SIG-M5 (cell line): ENCODE results near the gene ADGRL3.

Experiments used
- DNase-seq: peaks from one replicate; lab custom pipeline; 2025; lab: John Stamatoyannopoulos, UW

ADGRL3 gene

DNA sequence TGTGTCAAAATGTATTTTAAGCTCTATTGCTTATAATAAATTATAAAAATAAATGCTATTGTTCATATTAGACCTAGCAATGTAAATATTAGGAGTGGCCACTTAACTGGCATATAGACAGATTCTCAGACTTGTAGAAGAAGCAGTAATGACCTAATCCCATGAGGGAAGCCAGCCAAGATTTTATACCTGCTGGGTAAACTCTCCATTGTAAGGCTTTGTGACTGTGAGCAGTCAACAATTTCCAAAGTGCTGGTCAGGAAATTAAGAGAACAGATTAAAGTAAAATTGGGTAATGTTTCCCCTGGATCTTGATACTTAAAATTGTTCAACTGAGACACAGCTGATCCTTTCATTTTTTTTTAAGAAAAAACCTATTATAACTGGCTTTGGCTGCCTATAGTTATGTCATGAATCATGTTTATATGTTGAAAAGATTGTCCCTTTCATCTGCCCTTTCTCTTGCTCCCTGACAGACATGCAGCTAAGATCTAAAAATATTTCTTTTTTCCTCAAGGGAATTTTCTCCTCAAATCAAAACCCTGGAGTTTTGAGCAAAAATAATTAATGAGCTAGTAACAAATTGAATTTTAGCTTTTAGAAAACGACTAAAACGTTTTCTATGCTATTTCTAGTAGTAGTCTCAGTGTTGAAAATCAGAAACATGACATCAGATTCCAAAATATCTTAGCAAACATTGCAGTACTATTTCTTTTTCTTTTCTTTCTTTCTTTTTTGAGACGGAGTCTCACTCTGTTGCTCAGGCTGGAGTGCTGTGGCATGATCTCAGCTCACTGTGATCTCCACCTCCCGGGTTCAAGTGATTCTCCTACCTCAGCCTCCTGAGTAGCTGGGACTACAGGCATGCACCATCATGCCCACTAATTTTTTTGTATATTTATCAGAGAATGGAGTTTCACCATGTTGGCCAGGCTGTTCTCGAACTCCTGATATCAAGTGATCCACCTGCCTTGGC is 77.9 kb downstream of the ADGRL3 start:
- DNase-seq, result no peak

DNA sequence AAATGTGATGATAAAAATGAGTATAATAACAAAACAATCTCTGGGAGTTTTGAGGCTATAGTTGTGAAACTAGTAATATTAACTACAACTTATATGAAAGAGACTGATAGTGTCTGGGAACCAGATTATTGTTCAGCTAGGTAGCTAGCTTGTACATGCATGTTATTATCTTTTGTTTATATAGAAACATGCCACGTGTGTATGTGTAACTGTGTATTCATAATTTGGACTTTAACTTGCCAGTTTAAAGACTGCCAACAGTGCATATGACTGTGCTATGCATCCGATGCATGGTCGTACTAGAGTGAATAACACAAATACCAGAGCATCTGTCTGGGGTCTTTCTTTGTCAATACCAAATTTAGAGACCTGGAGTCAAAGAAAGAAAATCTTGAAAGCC is 92.2 kb downstream of the ADGRL3 start:
- no peak for DNase-seq

DNA sequence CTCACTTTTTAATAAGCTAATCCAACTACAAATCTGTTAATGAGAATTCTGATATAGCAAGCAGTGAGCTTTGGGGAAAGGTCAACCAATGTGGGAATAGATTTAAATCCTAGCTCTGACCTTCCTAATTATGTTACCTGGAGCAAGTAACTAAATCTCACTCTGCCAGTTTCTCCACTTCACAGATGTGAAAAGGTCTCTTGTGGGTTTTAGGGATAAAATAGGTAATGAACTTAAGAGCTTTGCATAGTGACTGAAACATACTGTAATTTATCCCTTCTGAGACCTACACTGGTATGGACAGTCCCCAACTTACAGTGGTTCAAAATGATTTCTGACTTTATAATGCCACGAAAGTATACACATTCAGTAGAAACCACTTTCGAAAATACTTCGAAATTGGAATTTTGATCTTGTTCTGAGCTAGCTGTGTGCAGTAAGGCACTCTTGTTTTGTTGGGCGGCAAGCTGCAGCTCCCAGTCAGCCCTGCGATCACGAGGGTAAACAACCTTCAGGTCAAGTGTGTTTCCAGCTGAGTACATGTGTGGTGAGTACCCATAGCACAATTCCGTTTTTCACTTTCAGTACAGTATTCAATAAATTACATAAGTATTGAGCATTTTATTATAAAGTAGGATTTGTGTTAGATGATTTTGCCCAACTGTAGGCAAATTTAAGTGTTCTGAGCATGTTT is 93.7 kb downstream of the ADGRL3 start:
- DNase-seq, result no peak

DNA sequence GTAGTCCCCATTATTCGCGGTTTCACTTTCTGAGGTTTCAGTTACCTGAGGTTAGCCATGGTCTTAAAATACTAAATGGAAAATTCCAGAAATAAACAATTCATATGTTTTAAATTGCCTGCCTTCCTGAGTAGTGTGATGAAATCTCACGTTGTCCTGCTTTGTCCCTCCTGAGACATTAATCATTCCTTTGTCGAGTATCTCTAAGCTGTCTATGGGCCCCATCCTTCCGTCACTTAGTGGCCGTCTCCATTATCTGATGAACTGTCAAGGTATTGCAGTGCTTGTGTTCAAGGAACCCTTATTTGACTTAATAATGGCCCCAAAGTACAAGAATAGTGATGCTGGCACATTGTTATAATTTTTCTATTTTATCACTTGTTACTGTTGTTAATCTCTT is 94.8 kb downstream of the ADGRL3 start:
- no peak for DNase-seq

DNA sequence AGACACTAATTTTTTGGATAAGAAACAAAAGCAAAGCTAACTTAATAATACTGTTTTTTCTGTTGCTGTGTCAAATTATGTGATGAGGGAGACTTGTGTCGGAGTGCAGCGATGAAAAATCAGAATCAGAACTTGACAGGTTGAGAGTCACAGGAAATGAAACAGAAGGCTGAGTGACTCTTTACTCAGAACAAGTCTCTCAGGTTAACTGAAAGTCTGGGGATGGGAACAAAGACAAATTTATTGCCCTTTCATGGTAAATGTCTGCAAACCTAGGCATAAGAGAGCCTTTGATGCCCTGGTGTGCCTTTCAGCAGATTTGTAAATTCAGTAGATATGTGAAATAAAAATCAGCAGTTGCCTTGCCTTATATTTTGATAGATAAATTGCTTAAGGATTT is 96.0 kb downstream of the ADGRL3 start:
- no peak for DNase-seq

DNA sequence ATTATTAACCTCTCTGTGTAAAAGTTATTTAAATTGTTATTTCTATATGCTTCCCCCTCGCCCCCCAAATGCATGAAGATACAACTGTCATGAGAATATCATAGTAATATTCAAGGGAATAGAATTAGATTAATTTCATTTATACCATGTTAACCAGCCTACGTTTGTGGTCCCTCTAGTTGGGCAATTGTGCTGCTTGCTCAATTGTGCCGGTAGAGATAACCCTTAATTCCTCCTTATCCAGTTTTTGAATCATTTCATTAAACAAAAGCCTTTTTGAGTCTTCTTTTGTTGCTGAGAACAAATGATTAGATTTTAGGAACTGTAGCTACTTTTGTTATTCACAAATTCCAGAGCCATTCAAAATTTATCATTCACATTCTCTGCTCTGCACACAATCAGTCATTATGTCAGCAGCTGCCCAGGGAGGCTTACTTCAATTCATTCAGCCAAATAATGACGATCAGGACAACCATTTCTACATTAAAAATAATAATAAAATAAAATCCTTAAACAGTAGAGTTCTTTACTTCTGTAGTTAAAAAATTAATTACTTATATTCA is 98.1 kb downstream of the ADGRL3 start:
- DNase-seq, result no peak

DNA sequence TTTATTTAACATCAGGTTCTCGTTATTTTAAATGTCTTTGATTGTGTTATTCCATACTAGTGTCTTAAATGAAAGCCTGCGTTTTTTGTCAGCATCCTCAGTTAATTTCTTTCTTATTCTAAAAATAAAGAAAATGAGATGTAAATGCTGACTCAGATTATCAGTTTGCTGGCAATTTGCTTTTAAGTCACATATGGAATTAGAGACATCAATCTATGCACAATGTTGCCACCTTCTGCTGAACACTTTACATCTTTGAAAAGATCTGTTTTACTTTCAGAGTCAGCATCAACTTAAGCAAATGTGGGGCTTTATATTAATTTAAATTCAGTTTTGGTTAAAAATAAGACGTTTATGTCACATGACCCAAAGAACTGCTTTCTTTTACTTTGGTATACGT is 99.2 kb downstream of the ADGRL3 start:
- DNase-seq, result no peak

DNA sequence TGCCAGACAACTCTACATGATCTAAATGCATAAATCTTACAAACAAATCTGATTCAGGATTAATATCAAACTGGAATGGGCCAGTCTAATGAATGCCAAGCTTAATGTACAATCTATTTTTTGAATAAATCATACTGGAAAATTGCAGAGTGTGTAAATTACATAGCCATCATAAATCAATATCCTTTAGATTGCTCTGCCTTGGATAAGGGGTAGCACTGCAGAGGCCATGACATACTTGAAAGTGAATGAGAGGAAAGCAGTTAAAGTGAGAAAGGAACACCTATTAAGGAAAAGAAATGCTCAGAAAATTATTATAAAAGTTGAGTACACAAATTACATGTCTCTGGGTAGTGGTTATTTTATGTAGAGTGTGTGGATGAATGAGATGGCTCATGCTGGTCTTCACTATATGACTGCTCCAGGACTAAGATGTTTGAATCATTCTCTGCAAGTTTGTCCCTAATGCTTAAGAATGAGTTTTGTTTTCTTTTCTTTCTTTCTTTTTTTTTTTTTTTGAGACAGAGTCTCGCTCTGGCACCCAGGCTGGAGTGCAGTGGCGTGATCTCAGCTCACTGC is 100.2 kb downstream of the ADGRL3 start:
- DNase-seq, result no peak

DNA sequence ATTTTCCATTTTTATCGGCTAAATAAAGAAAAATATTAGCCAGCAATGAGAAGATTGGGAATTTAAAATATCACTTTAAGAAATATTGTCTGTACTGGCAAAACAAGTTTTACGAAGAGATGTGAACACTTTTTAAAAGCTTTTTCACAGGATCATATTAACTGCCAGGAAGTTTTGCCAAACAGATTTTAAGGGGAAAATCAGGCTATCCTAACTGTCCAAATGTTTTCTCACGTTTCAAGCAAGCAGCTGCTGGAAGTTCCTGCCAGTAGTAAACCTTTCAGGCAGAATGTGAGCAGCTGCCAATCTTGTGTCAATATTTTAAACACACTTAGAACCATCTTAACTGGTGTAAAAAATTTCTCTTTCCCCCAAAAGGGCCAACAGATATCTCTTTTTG is 101.1 kb downstream of the ADGRL3 start:
- no peak for DNase-seq

DNA sequence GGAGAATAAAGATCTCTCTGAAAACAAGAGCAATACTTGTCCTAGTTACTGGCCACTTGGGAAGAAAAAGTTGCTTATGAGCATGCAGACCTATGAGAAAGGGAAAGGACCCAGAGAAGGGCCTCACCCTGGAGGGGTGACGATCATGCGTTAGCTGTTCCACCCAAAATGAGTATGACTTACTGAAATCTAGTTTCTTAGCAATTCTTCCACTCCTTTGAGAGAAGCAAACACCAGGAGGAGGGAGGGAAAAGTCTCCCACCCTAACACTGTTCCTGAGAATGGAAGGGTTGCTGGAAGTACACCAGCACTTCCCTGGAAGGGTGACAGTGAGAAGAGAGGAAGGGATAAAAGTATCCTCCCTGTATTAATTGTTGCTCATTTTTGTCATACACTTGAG is 107.9 kb downstream of the ADGRL3 start:
- DNase-seq, result no peak

DNA sequence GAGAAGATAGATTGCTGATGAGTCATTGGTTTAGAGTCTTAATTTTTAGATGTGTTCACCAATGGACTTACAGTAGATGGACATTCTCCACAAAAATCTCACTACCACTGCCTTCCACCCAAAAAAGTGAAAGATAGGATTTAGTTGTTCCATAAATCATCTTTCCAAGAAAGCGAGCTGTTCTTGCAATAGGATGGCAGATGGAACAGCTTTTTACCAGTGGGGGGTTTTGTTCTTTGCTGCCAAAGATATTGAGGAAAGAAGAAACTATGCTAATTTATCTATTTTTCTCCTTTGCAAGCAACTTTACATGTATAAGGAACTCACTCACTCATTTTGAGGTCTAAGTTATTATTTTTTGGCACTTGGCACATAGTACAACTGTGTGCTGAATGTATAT is 109.5 kb downstream of the ADGRL3 start:
- DNase-seq, result no peak

DNA sequence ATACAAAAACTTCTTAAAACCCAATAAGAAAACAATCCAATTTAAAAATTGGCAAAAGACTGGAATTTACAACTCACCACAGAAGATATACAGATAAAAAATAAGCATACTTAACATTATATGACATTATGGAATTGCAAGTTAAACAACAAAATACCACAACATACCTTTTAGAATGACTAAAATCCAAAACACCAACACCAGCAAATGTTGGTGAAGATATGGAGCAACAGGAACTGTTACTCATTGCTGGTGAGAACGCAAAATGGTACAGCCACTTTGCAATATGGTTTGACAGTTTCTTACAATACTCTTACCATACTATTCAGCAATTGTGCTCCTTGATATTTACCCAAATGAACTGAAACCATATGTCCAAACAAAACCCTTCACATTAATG is 112.4 kb downstream of the ADGRL3 start:
- no peak for DNase-seq

DNA sequence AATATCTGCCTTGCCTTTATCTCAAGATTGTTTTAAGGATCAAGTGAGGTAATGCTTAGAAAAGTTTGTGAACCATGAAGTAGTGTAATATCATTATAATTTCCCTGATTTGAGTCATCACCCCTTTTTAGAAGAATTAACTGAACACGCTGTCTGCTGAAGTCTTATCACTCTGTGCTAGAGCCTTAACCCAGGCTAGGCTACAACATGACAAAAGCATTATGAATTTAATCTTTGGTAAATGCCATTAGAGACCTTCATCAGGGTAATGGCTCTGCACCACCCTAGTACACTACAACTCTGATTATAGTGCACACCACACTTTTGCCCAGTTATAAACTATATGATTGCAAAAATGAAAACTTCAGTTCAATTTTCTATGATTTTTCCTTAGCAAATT is 118.3 kb downstream of the ADGRL3 start:
- no peak for DNase-seq

DNA sequence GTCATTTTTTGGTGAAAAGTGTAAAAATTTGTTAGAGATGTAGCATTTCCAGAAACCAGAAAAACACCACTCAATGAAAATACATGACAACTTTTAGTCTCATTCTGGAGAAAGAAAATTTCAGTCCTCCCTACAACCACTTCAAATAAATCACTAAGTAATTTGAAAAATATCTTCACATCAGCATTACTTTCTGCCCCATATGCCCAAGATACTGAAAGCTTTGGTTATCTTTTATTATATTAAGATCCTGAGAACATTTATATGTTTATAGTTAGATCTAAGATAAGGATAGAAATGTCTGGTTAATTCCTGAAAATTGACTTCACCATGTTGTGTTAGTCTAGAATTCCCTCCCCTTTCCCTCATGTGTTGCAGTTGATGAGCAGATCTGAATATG is 119.0 kb downstream of the ADGRL3 start:
- no peak for DNase-seq

DNA sequence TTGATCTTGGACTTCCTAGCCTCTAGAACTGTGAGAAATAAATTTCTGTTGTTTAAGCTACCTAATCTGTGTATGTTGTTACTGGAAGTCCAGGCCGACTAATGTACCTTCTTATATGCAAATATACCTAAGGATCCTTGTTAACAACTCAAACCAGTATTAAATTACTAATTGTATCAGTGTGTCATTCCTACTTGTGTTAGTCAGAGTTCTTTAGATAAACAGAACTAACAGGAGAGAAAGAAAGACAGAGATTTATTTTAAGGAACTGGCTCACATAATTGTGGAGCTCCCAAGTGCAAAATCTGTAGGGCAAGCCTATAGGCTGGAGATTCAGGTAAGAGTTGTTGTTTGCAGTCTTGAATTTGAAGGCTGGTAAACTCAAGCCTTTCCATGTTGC is 120.0 kb downstream of the ADGRL3 start:
- no peak for DNase-seq

DNA sequence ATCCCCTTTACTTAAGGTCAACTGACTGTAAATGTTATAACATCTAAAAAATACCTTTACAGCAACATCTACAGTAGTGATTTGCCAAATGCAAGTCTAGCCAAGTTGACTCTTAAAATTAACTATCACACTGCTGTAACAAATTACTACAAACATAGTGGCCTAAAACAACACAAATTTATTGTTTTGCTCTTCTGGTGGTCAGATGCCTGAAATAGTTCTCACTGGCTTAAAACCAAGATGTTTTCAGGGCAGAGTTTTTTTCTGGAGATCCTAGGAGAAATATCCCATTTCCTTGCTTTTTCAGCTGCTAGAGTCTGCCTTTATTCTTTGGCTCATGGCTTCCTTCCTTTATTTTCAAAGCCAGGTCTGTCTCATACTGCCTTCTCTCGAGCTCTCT is 120.5 kb downstream of the ADGRL3 start:
- DNase-seq, result no peak

DNA sequence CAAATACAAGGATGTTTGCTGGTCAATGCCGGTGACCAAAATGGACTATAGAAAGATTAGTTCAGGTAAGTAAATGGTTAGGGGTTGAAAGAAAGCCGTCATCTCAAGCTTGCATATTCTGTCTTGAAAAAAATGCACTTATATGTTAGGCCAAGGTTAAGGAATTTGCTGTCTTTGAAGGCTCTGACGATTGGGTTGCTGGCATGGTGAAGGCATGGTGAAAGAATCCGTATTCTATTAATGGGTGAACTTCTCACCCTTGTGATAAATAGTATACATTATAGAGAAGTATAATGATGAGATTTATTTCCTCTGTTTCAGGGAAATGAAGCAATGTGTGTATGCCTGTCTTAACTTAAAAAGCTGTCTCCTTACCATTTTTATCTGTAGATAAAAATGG is 132.6 kb downstream of the ADGRL3 start:
- no peak for DNase-seq

DNA sequence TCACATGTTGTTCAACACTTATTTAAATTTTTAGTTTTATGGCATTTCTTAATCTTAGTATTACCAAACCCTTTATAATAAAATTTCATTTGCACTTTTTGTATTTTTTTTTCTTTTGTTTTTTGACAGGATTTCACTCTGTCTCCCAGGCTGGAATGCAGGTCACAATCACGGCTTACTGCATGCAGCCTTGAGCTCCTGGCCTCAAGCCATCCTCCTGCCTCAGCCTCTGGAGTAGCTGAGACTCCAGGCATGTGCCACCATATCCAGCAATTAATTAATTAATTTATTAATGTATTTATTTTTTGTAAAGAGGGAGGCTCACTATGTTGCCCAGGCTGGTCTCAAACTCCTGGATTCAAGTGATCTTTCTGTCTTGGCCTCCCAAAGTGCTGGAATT is 133.4 kb downstream of the ADGRL3 start:
- DNase-seq, result no peak

DNA sequence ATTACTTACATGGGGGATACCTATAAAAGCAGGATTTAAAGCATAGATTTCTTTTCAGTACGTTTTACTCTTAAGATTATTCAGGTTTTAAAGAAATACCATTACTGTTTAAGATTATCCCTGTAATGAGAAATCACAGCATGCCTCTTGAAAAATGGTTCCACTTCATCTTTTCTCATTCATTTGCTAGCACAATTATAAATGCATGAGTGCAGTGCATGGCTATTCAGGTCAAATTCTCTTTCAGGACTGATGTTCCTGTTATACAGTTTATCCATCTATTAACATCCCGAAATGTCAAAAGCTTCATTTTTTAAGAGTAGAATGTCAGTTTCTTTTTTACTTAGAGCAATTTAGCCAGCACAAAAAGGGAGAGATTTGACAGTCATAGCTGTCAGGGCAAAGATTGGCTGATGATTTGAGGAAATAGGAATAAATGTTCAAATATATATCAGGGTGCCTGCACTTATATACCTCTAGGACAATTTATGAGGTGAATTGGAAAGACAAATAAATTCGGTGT is 135.2 kb downstream of the ADGRL3 start:
- DNase-seq, result no peak

DNA sequence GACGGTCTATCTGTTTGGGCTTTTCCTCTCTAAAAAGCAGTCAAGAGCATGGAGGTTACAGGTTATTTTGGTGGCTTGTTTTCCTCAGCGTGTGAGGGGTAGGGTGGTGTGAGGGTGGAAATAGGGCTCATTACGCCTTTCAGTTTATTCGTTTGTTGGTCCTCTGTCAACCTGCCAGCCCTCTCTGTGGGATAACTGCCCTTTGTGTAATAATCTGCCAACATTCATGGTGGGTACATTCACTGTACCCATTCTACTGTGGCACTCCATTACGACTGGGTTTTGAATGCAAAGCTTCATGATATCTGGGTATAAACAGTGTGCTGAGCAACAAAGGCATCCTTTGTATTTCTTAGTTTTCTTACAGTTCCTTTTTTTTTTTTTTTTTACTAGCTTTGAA is 136.4 kb downstream of the ADGRL3 start:
- DNase-seq, result no peak

DNA sequence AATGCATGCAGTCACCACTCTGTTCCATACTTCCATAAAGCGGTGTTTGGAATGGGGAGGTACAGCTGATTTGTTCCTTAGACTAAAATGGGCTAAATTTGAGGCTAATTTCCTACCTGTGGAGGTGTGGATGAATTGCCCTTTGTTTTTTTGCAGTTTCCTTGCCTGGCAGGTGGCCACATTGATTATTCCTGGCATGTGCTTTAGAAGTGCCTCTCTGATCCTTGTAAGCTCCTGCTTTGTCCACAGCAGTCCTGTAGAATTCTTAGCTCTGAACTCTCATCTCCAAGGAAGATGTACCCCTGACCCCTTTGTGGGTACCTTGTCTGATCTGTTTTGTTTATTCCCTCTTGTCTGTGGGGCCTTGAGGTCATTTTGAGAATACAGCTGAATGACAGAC is 136.8 kb downstream of the ADGRL3 start:
- no peak for DNase-seq

DNA sequence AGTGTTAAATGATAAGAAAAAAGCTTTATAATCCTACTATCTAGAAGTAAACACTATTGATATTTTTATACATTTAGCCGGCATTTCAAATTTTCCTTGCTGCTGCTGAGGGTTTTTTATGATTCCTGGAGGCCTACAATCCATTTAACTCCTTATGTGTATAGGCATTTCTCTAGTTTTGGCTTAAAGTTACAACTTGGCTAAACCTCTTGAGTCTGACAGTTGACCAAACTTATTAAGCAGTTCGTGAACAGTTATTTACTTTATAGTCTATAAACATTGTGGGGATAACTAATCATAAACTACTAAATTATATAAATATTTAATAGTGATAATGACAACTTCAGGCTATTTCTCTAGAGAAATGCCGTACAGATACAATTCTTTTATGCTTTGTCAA is 141.9 kb downstream of the ADGRL3 start:
- DNase-seq, result no peak

DNA sequence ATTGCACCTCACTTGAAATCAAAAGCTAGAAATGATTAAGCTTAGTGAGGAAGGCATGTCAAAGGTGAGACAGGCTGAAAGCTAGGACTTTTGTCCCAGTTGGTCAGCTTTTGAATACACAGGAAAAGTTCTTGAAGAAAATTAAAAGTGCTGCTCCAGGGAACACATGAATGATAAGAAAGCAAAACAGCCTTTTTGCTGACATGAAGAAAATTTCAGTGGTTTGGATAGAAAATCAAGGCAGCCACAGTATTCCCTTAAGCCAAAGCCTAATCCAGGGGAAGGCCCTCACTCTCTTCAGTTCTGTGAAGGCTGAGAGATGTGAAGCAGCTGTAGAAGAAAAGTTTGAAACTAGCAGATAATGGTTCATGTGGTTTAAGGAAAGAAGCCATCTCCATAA is 150.8 kb downstream of the ADGRL3 start:
- DNase-seq, result no peak
